ENCODE results near the gene ANXA10. TPM values are rescaled to one million over a fixed set of nuclear protein-coding genes. Genes with fewer than 3 reads are reported as not detected.
"Not testable (repeated sequence)": the region's sequence is repeated elsewhere in the genome, so short reads cannot be mapped to it uniquely, and the experiment has no call there.

ANXA10 gene
- total RNA-seq, 1 experiment from 2014 or later, result 0.17 TPM

- no peak for DNase-seq (ENCODE audit: low read depth)
Measured at GRCh38 chr4:168118116-168118655, 25.8 kb downstream of the ANXA10 start.

GRCh38 chr4:168119100-168119499 lies 26.8 kb downstream of the ANXA10 start:
- no peak for DNase-seq (ENCODE audit: low read depth)

GRCh38 chr4:168119890-168120289 lies 27.6 kb downstream of the ANXA10 start:
- no peak for DNase-seq (ENCODE audit: low read depth)

- no peak for DNase-seq (ENCODE audit: low read depth)
Measured at GRCh38 chr4:168120811-168121210, 28.5 kb downstream of the ANXA10 start.

- DNase-seq (ENCODE audit: low read depth), result peak; percentile 48
Measured at GRCh38 chr4:168124008-168124641, 31.8 kb downstream of the ANXA10 start.

GRCh38 chr4:168126952-168127351 lies 34.6 kb downstream of the ANXA10 start:
- DNase-seq (ENCODE audit: low read depth), result no peak

GRCh38 chr4:168128601-168129000 lies 36.3 kb downstream of the ANXA10 start:
- no peak for DNase-seq (ENCODE audit: low read depth)

GRCh38 chr4:168129046-168129772 lies 36.9 kb downstream of the ANXA10 start:
- no peak for DNase-seq (ENCODE audit: low read depth)

- DNase-seq (ENCODE audit: low read depth), result no peak
Measured at GRCh38 chr4:168129802-168130201, 37.5 kb downstream of the ANXA10 start.

GRCh38 chr4:168131196-168131595 lies 38.9 kb downstream of the ANXA10 start:
- DNase-seq (ENCODE audit: low read depth), result no peak

GRCh38 chr4:168134651-168135050 lies 42.3 kb downstream of the ANXA10 start:
- DNase-seq (ENCODE audit: low read depth), result no peak

- DNase-seq (ENCODE audit: low read depth), result not testable (repeated sequence)
Measured at GRCh38 chr4:168135860-168136259, 43.5 kb downstream of the ANXA10 start.

- DNase-seq (ENCODE audit: low read depth), result not testable (repeated sequence)
Measured at GRCh38 chr4:168137695-168138094, 45.4 kb downstream of the ANXA10 start.

GRCh38 chr4:168138143-168138542 lies 45.8 kb downstream of the ANXA10 start:
- peak; percentile 77 for DNase-seq (ENCODE audit: low read depth)

GRCh38 chr4:168139336-168139735 lies 47.0 kb downstream of the ANXA10 start:
- DNase-seq (ENCODE audit: low read depth), result peak; percentile 49

GRCh38 chr4:168141733-168142132 lies 49.4 kb downstream of the ANXA10 start:
- no peak for DNase-seq (ENCODE audit: low read depth)

- DNase-seq (ENCODE audit: low read depth), result no peak
Measured at GRCh38 chr4:168143601-168144000, 51.3 kb downstream of the ANXA10 start.

- peak; percentile 35 for DNase-seq (ENCODE audit: low read depth)
Measured at GRCh38 chr4:168150420-168151050, 58.2 kb downstream of the ANXA10 start.

GRCh38 chr4:168151327-168151726 lies 59.0 kb downstream of the ANXA10 start:
- no peak for DNase-seq (ENCODE audit: low read depth)

GRCh38 chr4:168152837-168153500 lies 60.6 kb downstream of the ANXA10 start:
- DNase-seq (ENCODE audit: low read depth), result no peak

- DNase-seq (ENCODE audit: low read depth), result peak; percentile 63
Measured at GRCh38 chr4:168153596-168154440, 61.5 kb downstream of the ANXA10 start.
